NK-92 (cell line): ENCODE data around the gene FADS2.

Experiments
- DNase-seq: peaks from one replicate; lab custom pipeline; 2025; ENCODE audit not compliant: unreplicated experiment; lab: John Stamatoyannopoulos, UW

The FADS2 gene

GRCh38 chr11:61846362-61847020 is 18.4 kb downstream of the FADS2 start:
- no peak for DNase-seq

DNA sequence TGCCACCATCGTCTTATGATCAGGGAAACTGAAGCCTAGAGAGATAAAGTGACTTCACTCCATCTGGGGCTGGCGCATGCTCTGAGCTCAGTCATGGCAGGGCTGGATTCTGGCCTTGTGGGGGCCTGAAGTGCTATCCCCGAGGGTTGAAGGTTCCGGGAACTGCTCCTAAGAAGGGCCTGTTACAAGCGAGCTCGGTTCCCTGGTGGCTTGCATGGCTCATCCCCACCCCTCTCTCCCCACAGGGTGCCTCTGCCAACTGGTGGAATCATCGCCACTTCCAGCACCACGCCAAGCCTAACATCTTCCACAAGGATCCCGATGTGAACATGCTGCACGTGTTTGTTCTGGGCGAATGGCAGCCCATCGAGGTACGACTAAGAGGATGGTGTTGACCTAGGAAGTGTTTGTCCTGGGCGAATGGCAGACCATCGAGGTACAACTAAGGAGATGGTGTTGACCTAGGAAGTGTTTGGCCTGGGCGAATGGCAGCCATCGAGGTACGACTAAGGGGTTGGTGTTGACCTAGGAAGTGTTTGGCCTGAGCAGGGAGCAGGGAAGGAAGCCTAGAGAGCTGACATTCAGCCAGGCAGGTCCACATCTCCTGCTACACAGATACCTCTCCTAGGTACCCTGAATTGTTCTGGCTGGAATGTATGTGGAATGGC is 19.9 kb downstream of the FADS2 start:
- no peak for DNase-seq

DNA sequence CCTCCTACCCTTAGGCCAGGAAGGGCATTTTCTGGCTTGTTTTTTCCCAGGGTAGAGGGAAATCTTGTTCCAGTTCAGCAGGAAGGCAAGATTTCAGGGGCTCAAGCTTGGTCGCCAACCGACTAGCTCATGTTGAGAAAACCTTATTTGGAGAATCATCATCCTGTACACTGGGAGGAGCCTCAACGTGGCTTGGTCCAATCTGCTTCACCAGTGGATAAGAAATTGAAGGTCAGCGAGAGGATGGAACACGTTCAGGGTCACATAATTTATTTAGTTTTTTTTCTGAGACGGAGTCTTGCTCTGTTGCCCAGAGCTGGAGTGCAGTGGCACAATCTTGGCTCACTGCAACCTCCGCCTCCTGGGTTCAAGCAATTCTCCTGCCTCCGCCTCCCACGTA is 20.5 kb downstream of the FADS2 start:
- no peak for DNase-seq

DNA sequence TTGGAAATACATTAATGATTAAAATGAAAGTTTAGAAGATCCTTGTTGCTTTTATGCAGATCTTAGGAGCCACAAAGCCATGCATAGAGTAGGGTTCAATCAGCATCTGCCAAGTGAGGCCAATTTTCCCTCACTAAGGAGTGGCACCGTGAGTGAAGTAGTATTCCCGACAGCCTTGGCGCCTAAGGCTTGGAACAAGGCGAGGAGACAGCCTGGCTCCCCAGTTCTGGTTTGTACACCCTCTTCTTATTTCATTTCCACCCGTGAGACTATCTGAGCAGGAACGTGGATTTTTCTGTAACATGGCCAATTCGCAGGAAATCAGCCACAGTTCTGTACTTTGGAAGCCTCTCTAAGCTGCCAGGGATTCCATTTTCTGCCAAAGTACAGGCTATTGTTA is 22.6 kb downstream of the FADS2 start:
- DNase-seq, result no peak

DNA sequence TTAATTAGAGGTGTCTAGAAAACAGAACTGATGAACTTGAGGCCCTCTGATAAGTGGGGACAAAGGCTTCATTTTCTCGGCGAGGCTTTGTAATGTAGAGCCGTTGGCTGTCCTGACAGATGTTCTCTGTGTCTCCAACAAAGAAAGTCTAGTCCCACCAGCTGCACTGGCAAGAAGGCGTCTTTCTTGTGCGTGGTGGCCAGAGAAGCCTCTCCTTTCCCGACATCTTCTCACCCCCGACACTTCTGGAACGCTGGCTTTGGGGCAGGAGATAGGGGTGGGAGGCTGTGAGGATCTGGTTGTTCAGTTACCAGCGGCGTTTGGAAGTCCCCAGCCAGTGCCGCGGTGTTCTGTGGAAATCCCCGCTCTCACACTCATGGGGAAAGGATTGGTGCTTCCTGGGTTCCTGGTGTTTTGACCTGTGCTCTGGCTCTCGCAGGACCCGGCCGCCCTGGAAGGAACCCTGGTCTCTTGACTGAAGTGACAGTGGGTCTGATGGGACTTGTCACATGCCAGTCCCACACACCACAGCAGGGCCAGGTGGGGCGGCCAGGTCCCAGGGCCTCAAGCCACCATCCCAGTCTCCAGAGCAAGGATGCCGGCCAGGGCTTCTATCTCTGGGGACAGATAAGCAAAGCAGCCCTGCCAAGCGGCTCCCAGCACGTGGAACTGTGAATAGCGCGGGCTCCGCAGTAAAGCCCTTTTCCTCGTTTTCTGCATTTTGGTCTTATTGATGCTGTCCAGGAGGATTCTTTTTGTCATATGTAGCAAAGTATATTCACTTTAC is 23.2 kb downstream of the FADS2 start:
- DNase-seq, result no peak

DNA sequence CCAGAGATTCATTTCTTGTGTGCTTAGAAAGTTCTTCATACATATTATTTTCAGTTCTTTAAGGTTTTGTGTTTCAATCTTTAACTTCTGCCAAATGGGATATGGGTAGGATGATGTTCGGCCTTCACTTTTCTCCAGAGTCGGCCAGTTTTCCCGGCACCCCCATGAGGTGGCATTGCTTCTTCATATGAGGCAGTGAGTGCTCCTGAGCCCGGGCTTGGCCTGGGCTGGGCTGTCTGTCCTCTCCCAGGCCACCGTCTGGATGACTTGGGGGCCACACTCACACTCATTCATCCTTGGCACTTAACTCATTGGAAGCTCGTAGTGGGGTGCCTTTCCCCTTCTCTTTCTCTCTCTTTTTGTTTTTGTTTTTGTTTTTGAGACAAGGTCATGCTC is 23.8 kb downstream of the FADS2 start:
- no peak for DNase-seq

DNA sequence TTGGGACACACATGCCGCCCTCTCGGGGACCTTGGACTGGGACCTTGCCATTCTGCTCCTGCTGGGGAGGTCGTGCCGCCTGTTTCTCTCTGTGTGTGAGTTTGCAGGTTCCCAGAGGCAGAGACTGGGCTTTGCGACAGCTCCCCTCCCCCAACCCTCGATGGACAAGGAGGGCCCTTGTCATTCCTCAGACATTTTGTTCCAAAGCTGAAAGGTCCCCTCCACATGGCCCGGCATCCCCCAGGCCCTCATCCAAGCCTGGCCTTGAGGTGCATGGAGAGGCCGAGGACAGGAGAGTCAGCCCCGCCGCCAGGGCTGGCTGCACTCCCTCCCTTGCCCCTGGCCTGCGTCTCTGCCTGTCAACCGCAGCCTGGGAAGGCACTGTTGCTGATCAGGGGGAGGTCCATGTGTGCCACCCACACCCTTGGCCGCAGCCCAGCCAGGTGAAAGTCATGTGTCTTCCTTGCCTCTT is 25.6 kb downstream of the FADS2 start:
- no peak for DNase-seq

- DNase-seq, result no peak
Observed at GRCh38 chr11:61854206-61854895, 26.3 kb downstream of the FADS2 start.

DNA sequence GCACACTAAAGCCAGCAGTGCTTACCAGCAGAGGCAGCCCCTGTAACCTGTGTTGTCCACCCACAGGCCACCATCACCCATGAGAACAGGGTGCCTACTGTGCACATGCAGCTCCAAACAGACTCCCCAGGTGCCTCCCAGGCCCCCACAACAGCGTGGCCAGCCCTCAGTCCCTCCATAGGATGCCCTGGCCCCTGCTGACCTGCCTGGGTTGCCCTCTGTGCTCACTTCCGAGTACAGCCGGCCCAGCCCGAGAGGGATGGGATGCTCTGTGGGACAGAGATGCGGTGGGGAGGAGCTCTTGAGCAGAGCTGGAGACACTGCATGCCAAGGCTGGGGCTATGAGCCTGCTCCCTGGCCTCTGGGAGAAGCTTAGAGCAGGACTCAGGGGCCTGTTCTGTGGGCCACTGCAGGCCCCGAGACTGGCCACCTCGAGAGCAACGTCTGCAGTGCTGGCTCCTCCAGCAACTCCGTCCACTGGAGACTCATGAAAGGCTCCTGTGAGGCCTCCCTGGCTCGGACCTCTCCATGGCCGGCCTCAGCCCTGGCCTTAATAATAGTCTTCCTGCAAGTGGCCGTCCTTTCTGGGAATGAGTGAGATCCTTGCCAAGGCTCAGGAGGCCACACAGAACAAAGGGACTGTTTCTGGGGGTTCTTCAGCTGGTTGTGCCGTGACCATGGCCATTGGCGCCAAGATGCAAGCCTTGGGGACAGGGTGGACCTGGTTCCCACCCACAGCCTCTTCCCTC is 27.0 kb downstream of the FADS2 start:
- DNase-seq, result no peak

- no peak for DNase-seq
Observed at GRCh38 chr11:61855939-61856680, 28.0 kb downstream of the FADS2 start.

GRCh38 chr11:61860054-61860903 is 32.2 kb downstream of the FADS2 start:
- DNase-seq, result no peak

DNA sequence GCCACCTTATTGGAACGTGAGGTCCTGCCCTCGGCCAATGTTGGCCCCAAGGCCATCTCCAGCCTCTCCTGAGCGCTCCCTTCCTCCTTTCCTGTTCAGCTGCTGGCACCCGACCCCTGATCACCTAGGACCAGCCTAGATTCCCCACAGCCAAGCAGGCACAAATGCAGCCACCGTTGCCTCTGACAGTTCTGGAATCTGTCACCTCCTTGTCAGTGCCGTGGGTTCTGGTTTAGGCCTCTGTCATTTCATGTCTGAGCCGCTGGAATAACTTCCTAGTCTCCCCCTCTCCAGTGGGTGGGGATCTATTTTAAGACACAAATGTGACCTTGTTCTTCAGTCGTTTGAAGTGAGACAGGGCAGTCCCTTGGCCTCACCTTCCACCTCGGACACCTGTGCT is 33.5 kb downstream of the FADS2 start:
- no peak for DNase-seq

- DNase-seq, result no peak
Observed at GRCh38 chr11:61862714-61863547, 34.8 kb downstream of the FADS2 start.

DNA sequence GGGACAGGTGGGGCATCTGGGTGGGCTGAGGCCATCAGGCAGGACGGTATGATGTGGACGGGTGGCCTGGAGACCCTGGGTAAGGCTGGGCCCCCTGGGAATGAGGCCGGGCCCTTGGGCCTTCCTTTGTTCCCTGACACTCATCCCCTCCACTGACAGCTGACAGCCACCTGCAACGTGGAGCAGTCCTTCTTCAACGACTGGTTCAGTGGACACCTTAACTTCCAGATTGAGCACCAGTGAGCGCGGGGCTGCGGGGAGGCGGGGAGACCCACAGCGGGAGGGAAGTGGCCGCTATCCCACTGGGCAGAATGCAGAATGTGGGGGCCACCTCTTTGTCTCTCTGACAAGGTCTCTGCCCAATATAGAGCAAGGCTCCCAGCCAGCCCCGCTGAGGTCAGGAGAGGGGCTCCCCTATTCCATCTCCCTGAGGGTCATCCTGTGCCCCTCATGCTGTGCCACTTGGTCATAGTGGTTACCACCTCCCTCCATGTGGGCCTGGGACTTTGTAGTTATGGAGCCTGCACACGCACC is 35.5 kb downstream of the FADS2 start:
- no peak for DNase-seq

DNA sequence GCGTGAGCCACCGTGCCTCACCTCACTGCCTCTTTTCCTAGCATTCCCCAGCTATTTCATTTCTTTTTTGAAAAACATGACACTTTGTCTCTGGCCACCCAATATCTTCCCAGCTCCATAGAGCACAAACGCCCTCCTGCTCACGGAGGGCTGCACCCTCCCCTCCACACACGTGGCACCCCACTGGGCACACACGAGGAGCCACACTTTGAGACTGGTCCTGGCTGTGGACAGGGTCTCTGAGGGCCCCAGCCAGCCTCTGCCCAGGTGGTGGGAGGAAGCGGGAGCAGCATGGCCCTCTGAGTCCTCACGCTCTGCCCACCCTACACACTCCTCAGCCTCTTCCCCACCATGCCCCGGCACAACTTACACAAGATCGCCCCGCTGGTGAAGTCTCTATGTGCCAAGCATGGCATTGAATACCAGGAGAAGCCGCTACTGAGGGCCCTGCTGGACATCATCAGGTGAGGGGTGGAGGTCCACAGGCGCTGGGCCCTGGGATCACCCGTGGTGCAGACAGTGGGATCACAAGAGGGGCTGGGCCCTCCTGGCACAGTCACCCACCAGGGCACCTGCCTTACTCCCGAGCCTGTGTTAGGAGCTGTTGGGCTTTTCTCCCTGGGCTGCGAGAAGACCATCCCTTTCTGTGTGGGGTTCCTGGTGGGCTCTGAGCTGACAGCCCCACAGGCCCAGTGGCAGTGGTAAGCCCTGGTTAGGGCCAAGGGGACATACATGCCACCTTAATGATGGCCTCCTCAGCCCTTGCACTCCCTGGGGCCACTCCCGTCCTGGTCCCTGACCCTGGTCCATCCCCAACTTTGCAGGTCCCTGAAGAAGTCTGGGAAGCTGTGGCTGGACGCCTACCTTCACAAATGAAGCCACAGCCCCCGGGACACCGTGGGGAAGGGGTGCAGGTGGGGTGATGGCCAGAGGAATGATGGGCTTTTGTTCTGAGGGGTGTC is 37.0 kb downstream of the FADS2 start:
- no peak for DNase-seq

DNA sequence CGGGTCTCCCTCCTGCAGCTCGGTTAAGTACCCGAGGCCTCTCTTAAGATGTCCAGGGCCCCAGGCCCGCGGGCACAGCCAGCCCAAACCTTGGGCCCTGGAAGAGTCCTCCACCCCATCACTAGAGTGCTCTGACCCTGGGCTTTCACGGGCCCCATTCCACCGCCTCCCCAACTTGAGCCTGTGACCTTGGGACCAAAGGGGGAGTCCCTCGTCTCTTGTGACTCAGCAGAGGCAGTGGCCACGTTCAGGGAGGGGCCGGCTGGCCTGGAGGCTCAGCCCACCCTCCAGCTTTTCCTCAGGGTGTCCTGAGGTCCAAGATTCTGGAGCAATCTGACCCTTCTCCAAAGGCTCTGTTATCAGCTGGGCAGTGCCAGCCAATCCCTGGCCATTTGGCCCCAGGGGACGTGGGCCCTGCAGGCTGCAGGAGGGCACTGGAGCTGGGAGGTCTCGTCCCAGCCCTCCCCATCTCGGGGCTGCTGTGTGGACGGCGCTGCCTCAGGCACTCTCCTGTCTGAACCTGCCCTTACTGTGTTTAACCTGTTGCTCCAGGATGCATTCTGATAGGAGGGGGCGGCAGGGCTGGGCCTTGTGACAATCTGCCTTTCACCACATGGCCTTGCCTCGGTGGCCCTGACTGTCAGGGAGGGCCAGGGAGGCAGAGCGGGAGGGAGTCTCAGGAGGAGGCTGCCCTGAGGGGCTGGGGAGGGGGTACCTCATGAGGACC is 38.3 kb downstream of the FADS2 start:
- no peak for DNase-seq
